Middle frontal gyrus (tissue), 1 donor: ENCODE measurements around the gene STOML2.

Source experiments
- DNase-seq: peaks from one replicate; pipeline ENCODE4 v3.0.0-alpha.2; 2015; ENCODE audit warnings: low spot score; ENCODE audit errors: extremely low spot score

The STOML2 gene

DNA sequence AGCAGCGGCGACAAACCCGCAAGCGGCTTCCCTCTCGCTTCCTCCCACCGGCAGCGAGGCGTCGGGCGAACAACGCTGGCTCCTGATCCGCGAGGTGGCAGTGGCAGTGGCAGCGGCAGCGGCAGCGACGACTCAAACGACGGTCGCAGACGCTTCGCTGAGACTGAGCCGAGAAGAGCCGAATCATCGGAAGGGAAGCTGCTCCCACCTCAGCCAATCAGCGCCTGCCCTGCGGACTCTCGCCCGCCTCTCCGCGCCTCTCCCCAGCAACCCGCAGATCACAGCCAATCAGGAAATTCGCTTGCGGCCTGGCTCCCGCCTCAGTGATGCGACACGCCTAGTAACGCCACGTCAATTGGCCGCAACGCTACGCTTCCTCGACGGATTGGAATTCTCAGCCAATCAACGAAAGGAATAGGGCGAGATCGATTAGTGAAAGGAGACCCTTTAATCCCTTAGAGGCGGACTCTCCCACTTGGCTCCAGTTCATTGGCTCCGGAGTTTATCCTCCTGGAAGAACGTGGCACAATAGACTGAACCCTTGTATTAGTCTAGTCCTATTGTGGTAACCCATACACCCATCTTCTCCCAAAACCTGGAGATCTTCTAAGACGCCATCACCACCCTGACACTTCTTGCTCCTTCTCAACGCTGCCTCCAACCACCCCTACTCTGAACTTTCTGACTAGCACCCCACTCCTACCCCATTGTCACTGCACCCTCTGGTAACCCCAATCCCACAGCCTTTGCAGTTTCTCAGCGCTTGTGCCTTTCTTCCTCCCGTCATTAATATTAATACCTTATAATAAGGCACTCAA lies 30.3 kb downstream of the STOML2 start, which contains the start of gene VCP:
Gene VCP, minus strand, starts transcription at position 165 of the 818 bp plus-strand sequence. CDS start 272 bp downstream, outside the sequence.
- peak; percentile 99 for DNase-seq

DNA sequence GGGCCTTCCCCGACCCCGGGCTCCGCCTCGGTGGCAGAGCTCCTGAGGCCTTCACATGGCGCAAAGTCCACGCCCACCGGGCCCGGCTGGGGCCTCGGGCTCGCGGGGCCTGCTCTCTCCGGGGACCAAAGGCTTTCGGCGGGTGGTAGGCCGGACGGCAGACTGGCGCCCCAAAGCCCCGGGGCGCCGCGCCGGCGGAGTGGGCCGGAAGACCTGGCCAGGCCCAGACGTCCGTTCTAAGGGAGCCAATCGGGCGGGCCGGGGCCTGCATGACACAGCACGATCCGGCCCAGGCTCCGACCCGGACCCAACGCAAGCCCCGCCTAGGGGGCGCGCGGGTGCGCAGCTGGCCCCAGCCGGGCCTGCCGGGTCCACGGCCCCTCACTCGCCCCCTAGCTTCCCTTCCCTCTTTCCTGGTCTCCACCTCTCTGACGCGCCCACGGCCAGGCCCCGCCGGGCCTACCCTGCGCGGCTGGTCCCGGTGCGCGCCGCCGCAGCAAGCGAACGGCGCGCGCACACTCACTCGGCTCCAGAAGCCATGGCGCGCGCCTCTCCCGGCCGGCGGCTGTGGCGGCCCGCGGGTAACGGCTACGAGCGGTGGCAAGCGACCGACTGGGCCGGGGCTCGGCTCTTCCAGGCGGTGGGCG lies 31.0 kb downstream of the STOML2 start:
- peak; percentile 13 for DNase-seq

GRCh38 chr9:35070823-35071813 lies 31.8 kb downstream of the STOML2 start:
- no peak for DNase-seq

DNA sequence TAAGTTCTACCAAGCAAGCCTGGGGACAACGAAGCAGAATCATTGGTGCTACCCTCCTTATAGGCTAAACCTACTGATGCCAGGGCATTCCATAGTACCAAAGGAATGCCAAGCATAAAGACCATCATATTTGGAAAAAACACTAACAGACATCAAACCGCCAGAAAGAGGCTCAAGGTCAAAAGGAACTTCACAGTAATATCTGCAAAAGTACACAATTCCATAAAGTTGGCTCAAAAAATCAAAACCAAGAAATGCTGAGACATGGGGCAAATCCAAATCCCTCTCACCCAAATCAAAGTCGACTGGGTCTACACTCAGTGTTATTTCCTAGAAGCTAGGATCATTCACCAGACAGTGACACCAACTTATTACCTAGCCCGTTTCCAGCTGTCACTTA lies 33.9 kb downstream of the STOML2 start:
- DNase-seq = no peak

DNA sequence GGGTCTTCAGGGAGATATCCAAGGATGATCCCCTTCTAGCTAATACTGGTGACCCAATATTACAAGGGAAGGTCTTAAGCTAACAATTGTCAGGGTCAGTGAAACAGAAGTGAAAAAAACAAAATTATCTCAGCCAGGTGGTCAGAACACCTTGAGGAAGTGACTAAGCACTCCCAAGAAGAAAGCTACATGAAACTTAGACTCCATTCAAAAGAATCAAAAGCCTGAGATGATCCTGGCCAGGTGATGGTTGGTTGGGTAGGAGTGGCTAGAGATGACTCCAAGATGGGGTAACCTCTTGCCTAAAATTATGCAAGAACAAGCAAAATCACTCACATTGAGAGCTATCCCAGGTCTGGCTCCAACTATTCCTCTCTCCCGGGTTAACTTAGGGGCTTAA lies 35.9 kb downstream of the STOML2 start:
- DNase-seq = no peak

GRCh38 chr9:35060548-35061207 lies 42.3 kb downstream of the STOML2 start:
- DNase-seq = no peak

DNA sequence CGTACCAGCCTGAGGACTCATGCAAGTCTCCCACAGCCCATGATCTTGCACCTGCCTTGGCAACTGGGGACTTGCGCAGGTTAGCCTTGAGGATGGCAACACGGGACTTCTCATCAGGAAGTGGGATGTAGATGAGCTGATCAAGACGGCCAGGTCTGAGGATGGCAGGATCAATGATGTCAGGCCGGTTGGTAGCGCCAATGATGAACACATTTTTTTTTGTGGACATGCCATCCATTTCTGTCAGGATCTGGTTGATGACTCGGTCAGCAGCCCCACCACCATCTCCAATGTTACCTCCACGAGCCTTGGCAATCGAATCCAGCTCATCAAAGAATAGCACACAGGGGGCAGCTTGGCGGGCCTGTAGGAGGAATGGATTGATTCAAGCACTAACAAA lies 43.5 kb downstream of the STOML2 start:
- DNase-seq = no peak

DNA sequence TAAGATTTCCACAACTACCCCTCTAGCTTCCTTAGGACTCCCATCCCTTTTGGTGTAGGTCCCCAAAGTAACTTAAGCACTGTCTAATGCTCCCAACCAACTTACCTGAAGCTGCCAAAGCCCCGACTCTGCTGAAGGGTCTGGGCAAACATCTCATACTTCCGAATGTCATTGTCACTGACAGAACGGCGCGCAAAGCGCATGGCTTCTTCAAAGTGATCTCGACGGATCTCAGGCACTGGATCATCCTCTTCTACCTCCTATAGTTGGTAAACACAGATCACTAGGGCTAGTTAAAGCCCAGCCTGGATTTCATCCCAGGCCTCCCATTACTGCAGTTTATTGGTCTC lies 45.7 kb downstream of the STOML2 start:
- DNase-seq = no peak

DNA sequence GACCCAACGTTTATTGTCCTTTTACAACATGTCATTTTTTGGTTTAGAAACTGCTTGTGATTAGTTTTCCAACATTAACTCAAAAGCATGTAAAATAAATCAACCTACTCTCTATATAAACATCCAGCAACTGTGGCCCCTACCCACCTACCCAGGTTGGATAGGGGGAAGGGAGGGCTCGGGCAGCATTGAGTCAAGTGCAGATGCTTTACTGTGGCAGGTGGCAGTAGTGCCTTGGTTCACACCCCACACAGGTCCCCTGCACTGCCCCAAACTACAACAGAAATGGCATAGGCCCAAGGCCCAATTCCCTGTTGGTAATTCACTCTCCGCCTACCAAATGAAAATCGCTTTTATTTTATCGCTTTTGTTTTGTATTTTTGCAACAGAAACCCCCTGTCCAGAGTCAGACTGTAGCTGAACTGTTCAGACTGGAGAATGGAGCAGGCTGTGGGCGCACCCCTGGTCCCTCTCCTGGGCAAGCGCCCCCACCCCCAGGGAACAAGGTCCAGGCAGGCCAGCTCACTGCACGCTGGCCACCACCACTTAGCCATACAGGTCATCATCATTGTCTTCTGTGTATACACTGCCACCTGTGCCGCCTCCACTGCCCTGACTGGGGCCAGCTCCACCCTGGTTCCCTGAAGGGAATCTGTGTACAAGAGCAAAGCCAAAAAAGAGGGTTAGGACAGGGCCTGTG lies 46.2 kb downstream of the STOML2 start:
- no peak for DNase-seq

DNA sequence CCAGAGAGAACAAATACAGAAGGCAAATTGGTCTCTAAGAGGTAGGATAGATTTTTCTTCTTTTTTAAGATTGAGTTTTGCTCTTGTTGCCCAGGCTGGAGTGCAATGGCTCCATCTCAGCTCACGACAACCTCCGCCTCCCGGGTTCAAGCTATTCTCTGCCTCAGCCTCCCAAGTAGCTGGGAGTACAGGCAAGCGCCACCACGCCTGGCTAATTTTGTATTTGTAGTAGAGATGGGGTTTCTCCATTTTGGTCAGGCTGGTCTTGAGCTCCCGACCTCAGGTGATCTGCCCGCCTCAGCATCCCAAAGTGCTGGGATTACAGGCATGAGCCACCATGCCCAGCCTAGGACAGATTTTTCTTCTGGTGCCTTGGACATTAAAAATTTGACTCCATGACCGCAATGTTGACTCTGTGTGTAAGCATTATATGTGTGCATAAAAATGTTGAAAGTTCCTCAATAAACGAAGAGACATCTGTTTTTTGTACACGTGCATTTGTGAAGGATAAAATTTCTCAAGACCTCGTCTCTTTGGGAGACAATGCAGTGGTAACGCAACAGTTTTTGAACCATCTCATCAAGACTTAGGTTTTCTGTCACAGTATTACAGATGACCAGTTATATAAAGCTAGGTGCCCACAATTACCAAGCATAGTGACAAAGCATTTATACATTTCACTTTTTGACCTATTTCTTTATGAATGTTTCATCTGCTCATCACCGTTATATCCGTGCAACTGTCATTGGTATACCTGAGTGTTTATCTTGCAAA lies 47.9 kb downstream of the STOML2 start:
- no peak for DNase-seq

DNA sequence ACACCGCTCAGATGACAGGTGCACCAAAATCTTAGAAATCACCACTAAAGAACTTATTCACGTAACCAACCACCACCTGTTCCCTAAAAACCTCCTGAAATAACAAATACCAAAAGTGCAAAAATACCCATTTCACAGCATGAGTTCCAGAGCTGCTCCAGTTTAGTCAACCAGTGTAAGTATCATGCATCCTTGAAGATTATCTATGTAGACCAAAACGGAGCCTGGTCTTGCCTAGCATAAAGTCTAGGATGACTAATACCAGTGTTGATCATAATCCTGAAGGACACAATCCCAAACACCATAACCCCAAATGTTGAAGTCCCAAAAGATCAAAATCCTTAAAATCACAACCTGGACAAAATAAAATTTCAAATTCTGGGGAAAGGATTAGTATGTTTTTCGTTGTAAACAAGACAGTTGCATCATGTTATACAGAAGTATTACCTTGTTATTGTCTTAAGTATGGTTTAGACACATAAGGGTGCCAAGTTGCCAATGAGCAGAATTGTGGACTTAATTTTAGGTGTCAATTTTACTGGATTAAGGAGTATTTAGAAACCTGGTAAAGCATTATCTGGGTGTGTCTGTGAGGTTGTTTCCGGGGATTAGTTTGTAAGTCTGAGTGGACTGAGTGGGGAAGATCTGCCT lies 48.6 kb downstream of the STOML2 start:
- no peak for DNase-seq

GRCh38 chr9:35051069-35051967 lies 51.6 kb downstream of the STOML2 start:
- peak; percentile 6 for DNase-seq
